Endothelial cell (in vitro differentiated cells): ENCODE data around the gene MXRA8. TPM values are rescaled to one million over a fixed set of nuclear protein-coding genes. Genes with fewer than 3 reads are reported as not detected.

Source experiments
- DNase-seq: peaks from one replicate; pipeline ENCODE4 v3.0.0; 2021; ENCODE audit warnings: low spot score
- H3K27ac Mint-ChIP-seq: one replicate; pipeline ENCODE4 v1.8.0; 2021; ENCODE audit warnings: mixed read lengths, inconsistent platforms; ENCODE audit not compliant: unreplicated experiment
- H3K27me3 Mint-ChIP-seq: one replicate; pipeline ENCODE4 v1.8.0; 2021; ENCODE audit warnings: mild to moderate bottlenecking, moderate library complexity, mixed read lengths, inconsistent platforms; ENCODE audit not compliant: unreplicated experiment
- H3K36me3 Mint-ChIP-seq: one replicate; pipeline ENCODE4 v1.8.0; 2021; ENCODE audit warnings: mild to moderate bottlenecking, low read depth, mixed read lengths, inconsistent platforms; ENCODE audit not compliant: unreplicated experiment
- H3K4me1 Mint-ChIP-seq: one replicate; pipeline ENCODE4 v1.8.0; 2021; ENCODE audit warnings: mild to moderate bottlenecking, mixed read lengths, inconsistent platforms; ENCODE audit not compliant: unreplicated experiment
- H3K4me3 Mint-ChIP-seq: one replicate; pipeline ENCODE4 v1.8.0; 2021; ENCODE audit warnings: mild to moderate bottlenecking, mixed read lengths, inconsistent platforms; ENCODE audit not compliant: unreplicated experiment
- H3K9me3 Mint-ChIP-seq: one replicate; pipeline ENCODE4 v1.8.0; 2021; ENCODE audit warnings: mixed read lengths, inconsistent platforms; ENCODE audit not compliant: unreplicated experiment
- CTCF ChIP-seq: fragments of 200-600 bp; sonication (generic); IDR thresholded peaks from one replicate; pipeline ENCODE4 v1.5.0; 2021; ENCODE audit warnings: antibody characterized with exemption; ENCODE audit not compliant: unreplicated experiment
- total RNA-seq: library from RNA; stranded (reverse); fragmentation: NEBNext Ultra II Directional; extraction: Animal tissue kit (Norgen Biotek cat#: 25700); gene quantifications from one replicate; pipeline ENCODE4 v1.2.1, GENCODE V29; 2021; ENCODE audit not compliant: unreplicated experiment

Gene MXRA8
- total RNA-seq, 1 donor from 2014 or later, result 0.64 TPM

GRCh38 chr1:1347663-1348419, 10.5 kb downstream of the MXRA8 start:
- H3K27ac Mint-ChIP-seq, result no peak overlapping the region
- no peaks in the 10 kb centered on the region for H3K9me3 Mint-ChIP-seq
- peaks cover 4% of the 10 kb centered on the region for H3K4me1 Mint-ChIP-seq
- H3K36me3 Mint-ChIP-seq, result peaks cover 6% of the 10 kb centered on the region
- H3K27me3 Mint-ChIP-seq, result peaks cover 17% of the 10 kb centered on the region
- H3K4me3 Mint-ChIP-seq, result peak overlapping the region; percentile 84
- DNase-seq, result no peak
- no peak for TF ChIP-seq CTCF

GRCh38 chr1:1347026-1347595, 11.2 kb downstream of the MXRA8 start:
- no peak for TF ChIP-seq CTCF
- no peak overlapping the region for H3K27ac Mint-ChIP-seq

GRCh38 chr1:1346501-1346890, 11.9 kb downstream of the MXRA8 start:
- Mint-ChIP-seq H3K9me3 (no peaks in the 10 kb centered on the region), H3K36me3 (no peaks in the 10 kb centered on the region), H3K27ac (no peak overlapping the region), H3K4me1 (no peaks in the 10 kb centered on the region), H3K27me3 (peaks cover 10% of the 10 kb centered on the region), H3K4me3 (no peak overlapping the region)
- no peak for TF ChIP-seq CTCF
- DNase-seq, result no peak

More at GRCh38 chr1:1347026-1347595, 11.2 kb downstream of the MXRA8 start:
- DNase-seq, result no peak
- Mint-ChIP-seq H3K36me3 (no peaks in the 10 kb centered on the region), H3K27me3 (peaks cover 11% of the 10 kb centered on the region), H3K4me3 (peak overlapping the region; percentile 42), H3K9me3 (no peaks in the 10 kb centered on the region), H3K4me1 (peaks cover under 1% of the 10 kb centered on the region)

- Mint-ChIP-seq H3K4me3 (no peak overlapping the region), H3K4me1 (no peaks in the 10 kb centered on the region), H3K27ac (no peak overlapping the region), H3K9me3 (no peaks in the 10 kb centered on the region), H3K27me3 (peaks cover 11% of the 10 kb centered on the region), H3K36me3 (peaks cover 4% of the 10 kb centered on the region)
- TF ChIP-seq CTCF, result no peak
- no peak for DNase-seq
Observed at GRCh38 chr1:1345860-1346500, 12.4 kb downstream of the MXRA8 start.

GRCh38 chr1:1345384-1345783, 13.0 kb downstream of the MXRA8 start:
- Mint-ChIP-seq H3K27me3 (peaks cover 14% of the 10 kb centered on the region), H3K4me3 (no peak overlapping the region), H3K9me3 (no peaks in the 10 kb centered on the region), H3K27ac (no peak overlapping the region), H3K36me3 (peaks cover 10% of the 10 kb centered on the region), H3K4me1 (no peaks in the 10 kb centered on the region)
- no peak for TF ChIP-seq CTCF
- no peak for DNase-seq
